Activated effector memory CD4-positive, alpha-beta T cell treated with Interleukin-2 at 50 U/mL for 16 hours (primary cell): ENCODE measurements around the gene ETF1.
A peak's percentile ranks its signal among the peaks of the same experiment; 100 is the strongest.
"Not testable (repeated sequence)": the region's sequence is repeated elsewhere in the genome, so short reads cannot be mapped to it uniquely, and the experiment has no call there.

Experiments
- DNase-seq: peaks from one replicate; pipeline ENCODE4 v3.0.0-alpha.2; 2020

ETF1 gene

DNA sequence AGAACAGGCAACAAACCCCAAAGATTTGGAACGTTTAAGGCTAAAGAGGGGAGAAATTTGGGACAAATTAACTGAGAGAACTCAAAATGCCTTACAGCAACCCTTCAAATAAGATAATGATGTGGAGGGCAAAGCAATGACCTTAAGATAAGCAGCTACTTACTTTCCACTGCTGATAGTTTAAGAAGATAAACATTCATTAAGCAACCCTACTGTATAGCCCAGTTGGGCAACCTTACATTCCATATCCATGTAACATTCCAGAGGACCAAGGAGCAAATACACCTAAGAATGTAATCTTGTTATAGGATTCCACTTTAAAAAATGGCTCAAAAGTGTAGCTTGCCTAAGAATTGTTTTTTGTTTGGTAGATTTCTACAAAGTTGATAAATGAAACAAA is 14.8 kb downstream of the ETF1 start:
- no peak for DNase-seq

DNA sequence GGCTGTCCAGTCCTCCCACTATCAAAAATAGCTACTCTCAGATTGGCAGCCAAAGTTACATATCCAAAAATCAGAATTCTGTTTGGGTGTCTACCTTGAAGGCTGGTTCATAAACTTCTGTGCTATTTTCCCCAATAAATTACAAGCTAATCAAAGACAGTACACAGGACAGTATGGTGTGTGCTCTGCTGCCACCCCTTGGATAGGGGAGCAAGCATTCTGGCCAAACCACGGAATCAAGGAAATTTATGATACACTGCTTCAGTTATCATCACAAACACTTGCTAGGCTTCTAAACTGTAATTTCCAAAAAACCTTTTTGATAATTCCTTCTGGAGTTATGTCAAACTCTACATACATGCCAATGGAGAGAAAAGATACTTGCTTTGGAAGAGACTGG is 15.9 kb downstream of the ETF1 start:
- DNase-seq, result no peak

DNA sequence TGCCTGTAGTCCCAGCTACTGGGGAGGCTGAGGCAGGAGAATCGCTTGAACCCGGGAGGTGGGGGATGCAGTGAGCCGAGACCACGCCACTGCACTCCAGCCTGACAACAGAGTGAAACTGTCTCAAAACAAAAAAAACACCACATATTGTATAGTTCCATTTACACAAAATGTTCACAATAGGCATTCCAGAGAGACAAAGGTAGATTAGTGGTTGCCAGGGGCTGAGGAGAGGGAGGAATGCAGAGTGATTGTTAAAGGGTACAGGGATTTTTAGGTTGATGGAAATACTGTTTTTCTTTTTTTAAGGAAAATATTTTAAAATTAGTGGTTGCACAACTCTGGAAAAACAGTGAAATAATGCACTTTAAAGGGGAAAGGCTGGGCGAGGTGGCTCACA is 19.6 kb downstream of the ETF1 start:
- no peak for DNase-seq

DNA sequence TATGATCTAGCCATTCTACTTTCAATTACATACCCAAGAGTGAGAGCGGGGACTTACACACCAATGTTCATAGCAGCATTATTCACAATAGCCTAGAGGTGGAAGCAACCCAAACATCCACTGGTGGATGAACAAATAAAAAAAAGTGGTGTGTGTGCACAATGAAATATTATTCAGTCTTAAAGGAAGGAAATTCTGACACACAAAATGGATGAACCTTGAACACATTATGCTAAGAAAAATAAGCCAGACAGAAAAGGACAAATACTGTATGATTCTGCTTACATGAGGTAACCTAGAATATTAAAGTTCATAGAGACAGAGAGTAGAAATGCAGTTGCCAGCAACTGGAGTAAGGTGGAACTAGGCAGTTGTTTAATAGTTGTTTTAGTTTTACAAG is 22.1 kb downstream of the ETF1 start:
- no peak for DNase-seq

DNA sequence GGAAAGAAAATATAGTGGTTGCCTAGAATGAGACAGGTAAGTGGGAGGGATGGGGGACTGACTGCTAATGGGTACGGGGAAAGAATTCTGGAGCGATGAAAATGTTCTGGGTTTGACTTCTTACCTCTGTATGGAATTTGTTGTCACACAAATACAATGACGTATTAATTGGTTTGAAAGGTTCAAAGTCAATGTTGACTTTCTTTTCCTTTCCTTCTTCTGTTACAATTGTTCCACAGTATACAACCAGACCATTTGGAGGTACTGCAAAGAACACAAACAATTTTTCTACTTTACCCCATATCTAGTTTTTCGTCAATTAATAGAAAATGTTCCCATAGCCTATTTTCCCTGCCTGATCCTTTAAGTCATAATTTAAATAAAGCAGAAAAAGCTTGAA is 25.6 kb downstream of the ETF1 start:
- DNase-seq, result no peak

DNA sequence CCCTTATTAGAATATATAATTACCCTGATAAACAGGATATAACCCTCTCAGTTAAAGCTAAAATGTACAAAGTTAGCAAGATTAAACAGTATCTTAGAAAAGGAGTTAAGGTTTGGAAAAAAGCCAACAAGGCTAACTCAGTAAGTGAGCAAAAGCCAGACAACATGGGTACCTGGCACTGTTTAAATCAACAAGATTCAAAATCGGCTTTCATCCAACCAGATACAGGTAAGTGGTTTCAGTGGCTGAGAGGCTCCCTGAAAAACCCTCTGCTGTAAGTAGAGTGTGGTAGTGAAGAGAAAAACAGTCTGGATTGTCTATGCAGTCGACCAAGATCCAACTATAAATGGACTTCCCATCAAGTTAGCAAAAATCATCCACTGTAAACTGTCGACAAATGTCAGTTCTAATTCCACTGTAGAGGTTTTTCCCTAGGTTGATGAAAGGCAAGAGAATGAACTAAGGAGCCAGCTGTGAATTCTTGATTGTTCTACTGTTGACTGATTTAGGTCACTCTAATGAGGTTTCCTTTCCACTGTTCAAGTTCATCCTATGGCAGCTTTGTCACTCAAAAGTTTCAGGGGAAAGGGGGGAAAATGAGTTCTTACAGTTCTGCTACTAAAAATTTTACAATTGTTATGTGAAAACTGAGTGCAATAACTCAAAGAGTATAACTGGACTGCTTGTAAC is 27.3 kb downstream of the ETF1 start:
- DNase-seq, result no peak

DNA sequence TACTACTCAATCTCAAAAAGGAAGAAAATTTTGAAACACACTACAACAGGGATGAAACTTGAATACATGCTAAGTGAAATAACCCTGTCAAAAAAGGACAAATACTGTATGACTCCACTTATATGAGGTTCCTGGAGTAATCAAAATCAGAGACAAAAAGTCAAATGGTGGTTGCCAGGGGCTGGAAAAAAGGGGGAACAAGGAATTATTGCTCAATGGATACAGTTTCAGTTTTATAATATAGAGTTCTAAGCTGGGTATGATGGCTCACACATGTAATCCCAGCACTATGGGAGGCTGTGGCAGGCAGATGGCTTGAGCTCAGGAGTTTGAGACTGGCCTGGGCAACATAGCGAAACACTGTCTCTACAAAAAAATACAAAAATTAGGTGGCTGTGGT is 29.0 kb downstream of the ETF1 start:
- DNase-seq, result no peak

DNA sequence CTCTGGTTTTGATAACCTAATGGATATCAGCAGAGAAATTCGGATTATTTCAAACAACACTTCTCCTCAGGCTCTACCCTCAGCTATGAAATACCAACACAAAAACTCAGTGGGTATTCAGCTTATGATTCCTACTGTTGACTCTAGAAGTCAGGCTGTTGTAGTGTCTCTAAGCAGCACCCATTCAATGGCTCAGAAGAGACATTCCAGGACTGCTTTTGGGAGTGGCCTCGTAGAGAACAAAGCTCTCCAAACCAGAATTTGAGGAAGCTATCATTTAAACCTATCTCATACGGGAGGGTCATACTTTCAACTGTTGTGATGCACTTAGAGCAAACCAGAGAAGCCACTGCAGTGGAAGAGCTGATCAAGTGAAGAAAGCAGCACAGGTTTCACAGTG is 34.1 kb downstream of the ETF1 start:
- no peak for DNase-seq

DNA sequence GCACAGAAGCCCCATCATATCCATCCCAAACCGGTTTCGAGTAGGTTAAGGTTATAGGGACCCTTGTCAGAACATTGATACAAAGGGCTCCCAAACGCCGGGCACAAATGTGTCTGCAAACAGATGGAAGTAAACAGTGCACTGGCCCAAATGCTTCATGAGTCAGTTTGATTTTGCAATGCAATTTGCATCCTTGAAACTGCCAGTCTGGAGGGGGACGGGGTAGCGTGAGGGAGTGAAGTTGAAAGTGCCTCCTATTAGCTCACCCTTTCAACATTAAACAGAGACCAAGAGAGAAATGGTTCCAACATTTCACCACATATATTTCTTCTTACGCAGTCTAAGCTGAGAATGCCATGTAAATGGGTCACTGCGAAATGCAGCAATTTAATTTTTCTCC is 35.6 kb downstream of the ETF1 start:
- not testable (repeated sequence) for DNase-seq

DNA sequence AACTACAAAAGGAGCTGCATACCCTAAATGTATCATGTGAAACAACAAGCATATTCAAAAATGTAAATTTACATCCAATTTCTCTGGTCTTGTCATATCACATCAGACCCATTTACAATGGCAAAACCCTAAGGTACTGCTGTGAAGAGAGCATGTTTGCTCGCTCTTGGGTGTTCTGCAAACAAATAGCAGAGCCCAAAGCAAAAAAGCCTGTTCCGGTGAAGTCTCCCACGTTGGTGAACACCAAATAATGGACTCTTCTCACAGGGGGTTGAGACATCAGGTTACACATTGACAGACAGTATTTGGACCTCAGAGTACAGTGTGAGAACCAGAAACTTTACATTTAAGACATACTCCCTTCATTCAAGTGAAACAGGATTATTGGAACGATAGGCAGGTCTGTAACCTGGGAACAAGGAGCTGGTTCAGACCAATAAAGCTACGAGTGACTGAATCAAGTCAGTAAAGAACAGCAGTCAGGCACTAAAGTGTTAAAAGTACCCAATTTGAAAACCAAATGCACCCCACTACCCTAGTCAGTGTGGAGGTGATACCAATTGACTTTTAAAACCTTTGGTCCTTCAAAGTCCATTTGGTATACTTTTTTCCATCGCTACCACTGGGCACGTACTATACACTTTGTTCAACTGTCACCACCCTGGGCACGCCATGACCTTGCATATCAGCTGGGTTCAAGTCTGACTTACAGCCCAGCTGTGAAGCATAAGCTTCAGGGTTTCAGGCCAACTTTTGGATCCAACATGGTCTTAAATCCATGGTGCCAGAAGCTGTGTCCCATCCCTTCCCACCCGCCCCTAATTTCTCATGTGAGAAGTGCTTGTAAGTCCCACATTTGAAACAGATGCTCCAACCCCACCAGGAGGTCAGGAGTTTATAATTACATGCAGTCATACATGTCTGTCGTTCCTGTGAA is 36.4 kb downstream of the ETF1 start:
- DNase-seq, result no peak

DNA sequence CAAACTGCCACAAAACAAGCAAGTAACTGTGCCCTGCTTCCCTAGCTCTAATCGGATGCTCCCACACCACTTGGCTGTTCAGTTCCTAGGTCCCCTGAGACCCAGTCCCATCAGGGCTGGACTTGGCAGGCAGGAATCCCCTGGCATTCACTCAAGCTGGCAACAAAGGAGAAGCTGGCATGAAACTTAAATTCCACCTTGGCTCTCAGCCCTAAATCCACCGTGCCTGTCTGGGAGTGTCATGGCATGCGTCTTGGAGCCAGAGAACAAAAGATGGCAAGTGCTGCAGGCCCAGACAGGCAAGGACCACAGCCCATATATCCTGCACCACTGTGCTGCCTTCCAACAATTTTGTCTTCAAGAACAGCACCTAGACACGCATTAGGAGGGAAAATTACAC is 38.2 kb downstream of the ETF1 start:
- no peak for DNase-seq

DNA sequence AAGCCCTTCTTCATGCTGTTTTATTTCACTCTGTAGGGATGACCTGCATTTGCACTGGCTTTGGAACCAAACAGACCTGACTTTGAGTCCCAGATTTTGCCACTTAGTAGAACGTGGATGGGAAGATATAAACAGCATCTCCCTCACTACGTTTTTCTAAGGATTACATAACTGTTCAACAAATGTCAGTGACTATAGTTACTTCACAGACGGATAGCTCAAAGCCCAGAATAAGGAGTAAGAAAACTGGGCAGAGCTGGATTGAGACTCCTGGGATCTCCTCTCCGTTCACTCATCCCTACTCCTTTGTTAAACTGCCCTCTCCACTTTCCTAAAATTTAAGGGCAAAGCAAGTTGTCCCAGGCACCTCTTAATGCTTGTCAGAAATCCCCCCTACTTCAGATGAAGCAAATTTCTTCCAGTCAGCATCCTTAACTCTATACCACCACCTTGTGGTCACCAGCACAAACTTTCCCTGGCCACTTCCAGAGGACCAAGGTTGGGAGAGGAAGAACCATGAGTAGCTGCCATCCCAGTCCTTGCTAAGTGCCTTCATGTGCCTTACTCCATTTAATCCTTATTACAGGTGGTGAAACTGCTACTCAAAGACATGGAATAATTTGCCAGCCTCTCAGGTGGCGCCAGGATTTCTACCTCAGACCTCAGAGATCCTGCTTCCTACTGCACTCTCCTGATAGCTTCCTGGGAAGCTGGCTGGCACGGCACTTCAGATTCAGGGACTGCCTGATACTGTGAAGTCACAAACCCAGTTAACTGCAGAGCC is 39.4 kb downstream of the ETF1 start:
- DNase-seq, result no peak

DNA sequence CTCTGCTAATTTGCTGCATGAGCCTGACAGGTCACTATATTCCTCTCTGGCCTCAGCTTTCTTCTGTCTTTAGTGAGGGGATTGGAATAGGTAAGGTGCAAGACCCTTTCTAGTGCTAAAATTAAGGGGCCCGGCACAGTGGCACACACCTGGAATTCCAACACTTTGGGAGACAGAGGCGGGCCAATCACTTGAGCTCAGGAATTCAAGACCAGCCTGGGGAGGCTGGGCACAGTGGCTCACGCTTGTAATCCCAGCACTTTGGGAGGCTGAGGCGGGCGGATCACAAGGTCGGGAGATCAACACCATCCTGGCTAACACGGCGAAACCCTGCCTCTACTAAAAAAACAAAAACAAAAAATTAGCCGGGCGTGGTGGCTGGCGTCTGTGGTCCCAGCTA is 40.5 kb downstream of the ETF1 start:
- DNase-seq, result no peak

DNA sequence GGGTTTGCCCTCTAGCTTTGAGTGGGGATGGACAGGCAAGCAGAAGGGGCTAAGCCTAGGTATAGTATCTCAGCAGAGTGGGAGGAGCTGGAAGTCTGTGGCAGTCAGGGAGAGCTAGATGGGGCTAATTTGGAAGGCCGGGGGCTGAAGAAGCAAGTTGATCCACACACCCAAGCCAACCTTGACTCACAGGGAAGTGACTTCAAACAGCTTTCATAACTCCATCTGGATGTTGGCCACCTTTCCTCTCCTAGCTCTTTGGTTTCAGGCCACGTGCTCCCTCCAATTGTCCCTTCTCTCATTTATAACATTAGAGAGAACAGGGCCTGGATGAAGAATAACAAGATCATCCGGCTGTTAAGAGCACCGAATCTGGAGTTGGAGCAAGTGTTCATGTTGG is 40.9 kb downstream of the ETF1 start:
- no peak for DNase-seq

DNA sequence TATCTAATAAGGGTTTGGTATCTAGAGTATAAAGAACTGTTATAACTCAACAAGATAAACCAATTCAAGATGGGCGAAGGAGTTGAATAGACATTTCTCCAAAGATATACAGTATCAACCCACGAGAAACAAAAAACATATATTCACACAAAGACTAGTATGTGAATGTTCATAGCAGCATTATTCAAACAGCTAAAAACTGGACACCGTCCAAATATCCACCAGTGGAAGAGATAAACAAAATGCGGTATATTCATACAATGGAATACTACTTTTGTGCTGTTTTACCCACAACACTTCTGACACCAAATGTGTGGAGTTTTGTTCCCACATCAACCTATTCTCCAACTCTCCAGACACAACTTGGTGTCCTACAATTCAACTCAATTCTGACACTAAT is 44.7 kb downstream of the ETF1 start:
- DNase-seq, result no peak

DNA sequence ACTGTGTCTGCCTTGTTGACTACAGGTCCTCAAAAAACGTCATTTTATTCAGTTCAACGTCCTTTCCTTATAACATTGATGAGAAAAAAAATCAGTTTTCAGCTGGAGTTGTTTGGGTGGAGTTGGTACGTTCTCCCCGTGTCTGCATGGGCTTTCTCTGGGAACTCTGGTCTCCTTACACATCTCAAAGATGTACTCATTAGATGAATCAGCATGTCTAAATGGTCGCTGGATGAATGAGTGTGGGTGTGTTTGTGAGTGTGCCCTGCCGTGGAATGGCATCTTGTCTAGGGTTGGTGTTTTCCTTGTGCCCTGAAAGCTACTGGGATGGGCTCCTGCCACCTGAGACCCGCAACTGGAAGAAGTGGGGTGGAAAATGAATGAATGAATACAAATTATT is 47.7 kb downstream of the ETF1 start:
- DNase-seq, result no peak

DNA sequence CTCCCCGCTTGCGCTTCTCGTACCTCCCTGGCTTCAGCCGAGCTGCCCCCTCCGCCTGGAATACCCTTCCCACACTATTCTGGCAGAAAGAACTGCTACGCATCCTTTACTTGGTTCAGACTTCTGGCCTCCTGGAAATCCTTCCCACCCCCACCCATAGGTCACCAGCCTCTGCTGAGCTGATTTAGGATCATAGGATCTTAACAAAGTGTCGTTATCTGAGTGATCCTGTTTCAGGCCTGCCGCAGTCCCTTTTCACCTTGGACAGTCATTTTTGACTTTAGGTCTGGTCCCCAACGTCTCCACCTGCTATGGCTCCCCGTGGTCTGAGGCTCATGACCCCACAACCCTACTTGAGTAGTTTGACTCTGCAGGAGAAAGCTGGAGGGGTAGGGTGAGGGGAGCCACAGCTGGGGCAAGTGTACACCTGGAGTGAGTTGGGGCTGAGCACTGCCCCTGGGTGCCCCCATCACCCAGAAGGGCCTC is 50.4 kb downstream of the ETF1 start:
- DNase-seq, result no peak

DNA sequence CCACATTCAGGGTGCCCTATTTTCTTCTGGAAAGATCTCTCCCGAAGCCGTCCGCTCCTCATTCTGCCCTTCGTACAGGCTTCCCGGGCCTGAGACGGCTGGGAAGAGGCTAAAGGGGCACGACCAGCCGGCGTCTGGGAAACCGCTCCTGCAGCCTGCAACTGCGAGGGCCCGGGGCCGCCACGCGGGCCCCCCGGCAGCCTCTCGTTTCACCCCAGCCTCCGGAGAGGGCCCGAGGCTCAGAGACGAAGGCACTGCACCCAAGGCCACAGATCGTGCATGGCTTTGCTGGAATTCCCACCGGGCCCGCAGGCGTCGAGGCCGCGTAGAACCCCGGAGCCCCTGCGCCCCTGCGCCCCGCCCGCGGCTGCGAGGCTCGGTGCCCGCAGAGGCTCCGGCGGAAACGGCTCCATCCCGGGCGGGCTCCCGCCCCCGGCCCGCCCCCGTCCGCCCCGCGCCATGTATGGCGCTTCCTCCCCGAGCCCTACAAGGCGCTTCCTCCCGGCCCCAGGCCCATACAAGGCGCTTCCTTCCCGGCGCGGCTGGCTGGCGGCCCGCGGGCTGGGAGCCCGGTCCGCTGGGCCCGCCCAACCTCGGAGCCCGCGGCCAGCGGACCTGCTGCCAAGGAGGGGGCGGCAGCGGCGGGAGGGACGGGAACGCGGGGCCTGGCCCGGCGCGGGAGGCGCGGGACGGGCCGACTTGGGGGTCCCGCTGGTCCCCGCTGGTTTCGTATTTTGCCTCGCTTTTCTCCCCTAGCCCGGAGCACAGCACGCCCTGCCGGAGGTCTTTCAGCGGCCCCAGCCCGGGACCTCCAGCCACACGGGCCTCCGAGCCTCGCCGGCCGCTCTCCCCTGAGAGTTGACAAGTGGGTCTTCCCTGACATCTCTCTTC is 51.1 kb downstream of the ETF1 start:
- DNase-seq, result peak; percentile 80

DNA sequence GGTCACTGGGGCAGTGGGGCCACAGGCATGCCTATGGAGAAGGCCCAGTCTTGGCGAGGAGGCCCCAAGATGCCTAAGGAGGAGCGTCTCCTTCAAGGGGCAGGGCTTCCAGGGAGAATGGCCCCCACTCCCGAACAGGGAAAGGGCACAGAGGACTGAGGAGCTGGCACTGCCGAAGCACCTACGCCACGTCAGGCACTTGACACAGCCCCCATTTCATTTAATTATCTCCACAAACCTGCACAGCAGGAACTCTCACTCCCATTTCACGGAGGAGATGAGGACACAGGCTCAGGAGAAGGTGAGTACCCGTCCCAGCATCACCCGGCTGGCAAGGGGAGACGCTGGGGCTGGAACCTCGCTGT is 51.8 kb downstream of the ETF1 start:
- no peak for DNase-seq

DNA sequence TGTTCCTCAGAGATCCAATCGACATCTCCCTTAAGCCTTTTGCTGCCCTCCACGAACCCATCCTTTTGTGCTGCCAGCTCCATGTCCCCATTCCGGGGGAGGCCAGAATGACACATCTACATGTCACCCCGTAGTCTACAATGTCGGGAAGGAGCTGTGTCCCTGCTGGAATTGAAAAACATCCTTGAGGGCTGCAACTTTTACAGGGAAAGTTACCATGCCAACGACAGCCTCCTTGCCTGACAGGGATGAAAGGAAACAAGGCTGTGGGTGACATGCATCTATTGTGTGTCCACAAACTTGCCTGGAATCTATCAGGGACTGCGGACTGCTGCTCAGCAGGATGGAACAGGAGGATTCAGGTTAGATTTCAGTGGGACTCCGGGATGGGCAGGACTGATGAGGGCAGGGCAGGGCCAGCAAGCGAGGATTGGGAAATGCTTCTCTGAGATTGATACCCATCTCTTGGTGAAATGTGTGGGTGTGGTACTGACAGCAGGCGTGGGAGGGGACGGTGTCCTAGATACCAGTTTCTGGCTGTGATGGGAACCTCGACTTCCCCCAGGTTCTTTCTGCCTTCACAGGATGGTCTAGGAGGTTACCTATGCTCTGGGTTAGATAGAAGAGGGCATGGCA is 52.3 kb downstream of the ETF1 start:
- DNase-seq, result no peak

DNA sequence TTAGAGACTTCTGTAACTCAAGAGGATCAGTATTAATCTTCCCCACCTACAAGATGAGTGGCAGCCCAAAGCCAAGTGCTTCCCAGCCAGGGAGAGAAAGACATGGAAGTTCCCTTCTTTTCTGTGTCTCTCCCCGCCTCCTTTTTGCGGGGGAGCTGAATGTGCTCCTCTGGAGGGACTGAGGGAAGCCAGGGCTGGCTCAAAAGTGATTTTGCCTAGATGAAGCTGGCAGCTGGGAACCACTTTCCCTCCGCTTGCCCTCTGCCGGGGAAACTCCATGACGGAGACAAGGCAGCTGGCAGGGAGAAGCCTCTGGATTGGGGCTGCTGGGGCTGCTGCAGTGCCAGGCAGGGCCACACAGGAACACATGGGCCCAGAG is 53.4 kb downstream of the ETF1 start:
- DNase-seq, result no peak

DNA sequence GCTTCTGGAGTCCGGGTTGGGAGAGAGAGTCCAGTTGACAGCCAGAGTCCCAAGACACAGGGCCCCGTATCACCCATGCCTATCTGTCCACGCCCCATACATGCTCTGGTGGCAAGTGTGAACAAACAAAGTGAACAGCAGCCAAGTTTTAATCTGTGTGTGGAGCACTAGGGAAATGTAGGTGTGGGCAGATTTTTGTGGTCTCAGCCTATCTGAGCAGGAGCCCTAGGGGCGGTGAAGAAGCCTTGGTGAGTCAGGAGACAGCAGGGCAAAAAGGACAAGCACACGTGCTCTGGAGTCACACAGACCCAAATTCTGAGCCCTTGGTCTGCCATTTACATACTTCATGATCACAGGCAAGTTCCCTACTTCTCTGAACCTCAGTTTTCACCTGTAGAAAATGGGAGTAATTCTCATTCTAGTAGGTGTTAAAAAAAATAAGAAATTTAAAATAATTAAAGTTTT is 54.5 kb downstream of the ETF1 start:
- no peak for DNase-seq
